ENCODE data around the gene NPM1. TPM values are rescaled to one million over a fixed set of nuclear protein-coding genes. Genes with fewer than 3 reads are reported as not detected.

NPM1 gene
- total RNA-seq, 1 experiment from 2014 or later = 2,693 TPM

- intact Hi-C loops (cut with micrococcal nuclease) = no loop called here
Measured at GRCh38 chr5:171457208-171457981, 69.7 kb downstream of the NPM1 start.

More at GRCh38 chr5:171457208-171457981, 69.7 kb downstream of the NPM1 start:
- CTCF ChIA-PET = no interaction called here
- H2AFZ ChIP-seq (ENCODE audit: low read depth, low read length, poor library complexity, severe bottlenecking) = no peak overlapping the region
- TF ChIP-seq CTCF (IDR thresholded peaks at IDR 0.05 in 2 of 3, conservative IDR thresholded peaks at IDR 0.05 in 1 of 3; ENCODE audit: borderline replicate concordance in 1 of 3, insufficient read depth in 1 of 3, low read depth in 2 of 3, low read length in 2 of 3) (no peak), YY1 (IDR thresholded peaks at IDR 0.05; ENCODE audit: extremely low read depth, insufficient replicate concordance, low read depth, low read length) (no peak), CBX3 (IDR thresholded peaks at IDR 0.05; ENCODE audit: low read depth) (no peak), POLR2A (IDR thresholded peaks at IDR 0.05; ENCODE audit: borderline replicate concordance, extremely low read depth, insufficient read depth, insufficient read length) (no peak), SP1 (IDR thresholded peaks at IDR 0.05; ENCODE audit: low read depth) (no peak), ZFX (IDR thresholded peaks at IDR 0.05) (no peak), JUND (IDR thresholded peaks at IDR 0.05) (no peak), ELF1 (IDR thresholded peaks at IDR 0.05; ENCODE audit: borderline replicate concordance, low read depth) (no peak), SIN3A (IDR thresholded peaks at IDR 0.05; ENCODE audit: low read depth) (no peak), MAX (IDR thresholded peaks at IDR 0.05) (no peak), ZBTB33 (IDR thresholded peaks at IDR 0.05; ENCODE audit: extremely low read depth, insufficient replicate concordance, low read length) (no peak), TCF7L2 (IDR thresholded peaks at IDR 0.05; ENCODE audit: borderline replicate concordance, extremely low read depth, insufficient read depth, insufficient read length) (no peak), RAD21 (IDR thresholded peaks at IDR 0.05; ENCODE audit: low read depth) (no peak), EGR1 (IDR thresholded peaks at IDR 0.05; ENCODE audit: low read depth) (no peak), EZH2 (IDR thresholded peaks at IDR 0.05) (no peak)
- no peak for DNase-seq (ENCODE audit: low read depth, low spot score)
- H3K27ac ChIP-seq (ENCODE audit: low read depth, low read length) = no peak overlapping the region
- no peaks in the 10 kb centered on the region; a peak in 1 of 4 replicates for H3K4me1 ChIP-seq (ENCODE audit: control insufficient read depth in 1 of 2, insufficient read depth in 2 of 2, low read length in 2 of 2)
- POLR2A ChIA-PET = no interaction called here
- no peak overlapping the region for H3K9ac ChIP-seq (ENCODE audit: low read length)
- no peak overlapping the region for H3K4me3 ChIP-seq (replicated peaks in 1 of 2; ENCODE audit: low read depth in 1 of 2, low read length in 2 of 2)
- ATAC-seq = no peak
- no peaks in the 10 kb centered on the region for H4K20me1 ChIP-seq (ENCODE audit: insufficient read depth)
- no peak overlapping the region for H3K4me2 ChIP-seq (ENCODE audit: low read length)
- H3K36me3 ChIP-seq (ENCODE audit: control insufficient read depth in 1 of 2, insufficient read depth in 2 of 2, low read length in 2 of 2) = no peaks in the 10 kb centered on the region
- no peaks in the 10 kb centered on the region for H3K79me2 ChIP-seq (ENCODE audit: insufficient read depth, low read length)
- H3K9me2 ChIP-seq (ENCODE audit: insufficient read depth) = no peaks in the 10 kb centered on the region
- no peaks in the 10 kb centered on the region for H3K9me3 ChIP-seq (ENCODE audit: control insufficient read depth in 1 of 2, insufficient read depth in 1 of 2, low read depth in 1 of 2, low read length in 2 of 2)
- RAD21 ChIA-PET (ENCODE audit: low non-redundant PET in 1 of 2, low total read pairs in 2 of 2, uncharacterized antibody in 2 of 2, unreplicated experiment in 2 of 2) = no interaction called here
- H3K27me3 ChIP-seq (ENCODE audit: insufficient read depth, low read length) = no peaks in the 10 kb centered on the region
- BruUV-seq (replicated peaks) = no TSS peak
